AG10803 (cell line): ENCODE results near the gene PRRX2.

ENCODE experiments used
- DNase-seq: peaks from one replicate; pipeline ENCODE4 v3.0.0; 2010; ENCODE audit warnings: low read depth
- H3K4me3 ChIP-seq: 2 replicates; pipeline ENCODE4 v1.5.1; 2011; ENCODE audit warnings: mild to moderate bottlenecking, low read length, control low read depth
- CTCF ChIP-seq: conservative IDR thresholded peaks from 2 replicates; pipeline ENCODE4 v1.5.1; 2011; ENCODE audit warnings: mild to moderate bottlenecking, low read length, control low read depth, inconsistent platforms

Gene PRRX2

GRCh38 chr9:129648092-129648763, 17.2 kb upstream of the PRRX2 start:
- no peak for TF ChIP-seq CTCF
- H3K4me3 ChIP-seq, result no peak overlapping the region
- peak; percentile 55 for DNase-seq

- no peak overlapping the region for H3K4me3 ChIP-seq
- no peak for DNase-seq
- no peak for TF ChIP-seq CTCF
These were observed 16.7 kb upstream of the PRRX2 start for GRCh38 chr9:129648764-129649115.

GRCh38 chr9:129649726-129650679, 15.4 kb upstream of the PRRX2 start:
- H3K4me3 ChIP-seq, result no peak overlapping the region
- no peak for TF ChIP-seq CTCF
- peak; percentile 72 for DNase-seq

- peak; percentile 36 for DNase-seq
These were observed 14.7 kb upstream of the PRRX2 start for GRCh38 chr9:129650680-129651235.

GRCh38 chr9:129653823-129654553, 11.5 kb upstream of the PRRX2 start:
- DNase-seq, result no peak
- no peak for TF ChIP-seq CTCF
- H3K4me3 ChIP-seq, result no peak overlapping the region

More at GRCh38 chr9:129650680-129651235, 14.7 kb upstream of the PRRX2 start:
- no peak overlapping the region for H3K4me3 ChIP-seq
- TF ChIP-seq CTCF, result no peak

- no peak for DNase-seq
- H3K4me3 ChIP-seq, result no peak overlapping the region
- TF ChIP-seq CTCF, result no peak
These were observed 10.8 kb upstream of the PRRX2 start for GRCh38 chr9:129654554-129655040.
